SHP77 treated with DMSO at 0.1 percent for 48 hours (cell line): ENCODE data around the gene CYP26B1.

Experiments used
- DNase-seq: peaks from one replicate; lab custom pipeline; 2025; lab: John Stamatoyannopoulos, UW

The CYP26B1 gene

GRCh38 chr2:72154386-72154975, 6.8 kb upstream of the CYP26B1 start:
- no peak for DNase-seq

- DNase-seq: no peak
Observed at GRCh38 chr2:72153924-72154323, 6.3 kb upstream of the CYP26B1 start.

- DNase-seq: no peak
Observed at GRCh38 chr2:72153026-72153791, 5.5 kb upstream of the CYP26B1 start.

GRCh38 chr2:72150861-72151356, 3.2 kb upstream of the CYP26B1 start:
- no peak for DNase-seq

- peak; percentile 45 for DNase-seq
Observed at GRCh38 chr2:72150157-72150860, 2.6 kb upstream of the CYP26B1 start.

GRCh38 chr2:72149556-72150156, 2.0 kb upstream of the CYP26B1 start:
- DNase-seq: no peak

GRCh38 chr2:72148837-72149555, 1.3 kb upstream of the CYP26B1 start:
- DNase-seq: no peak

GRCh38 chr2:72148003-72148836, 558 bp upstream of the CYP26B1 start:
- no peak for DNase-seq

GRCh38 chr2:72146347-72147302, 1.0 kb downstream of the CYP26B1 start:
- no peak for DNase-seq

GRCh38 chr2:72145658-72146329, 1.9 kb downstream of the CYP26B1 start:
- no peak for DNase-seq

- no peak for DNase-seq
Observed at GRCh38 chr2:72145289-72145657, 2.4 kb downstream of the CYP26B1 start.

GRCh38 chr2:72144632-72145288, 2.9 kb downstream of the CYP26B1 start:
- DNase-seq: no peak

GRCh38 chr2:72144274-72144631, 3.4 kb downstream of the CYP26B1 start:
- no peak for DNase-seq

GRCh38 chr2:72143441-72144273, 4.0 kb downstream of the CYP26B1 start:
- DNase-seq: no peak

- DNase-seq: no peak
Observed at GRCh38 chr2:72142570-72143440, 4.9 kb downstream of the CYP26B1 start.

- DNase-seq: no peak
Observed at GRCh38 chr2:72141881-72142451, 5.7 kb downstream of the CYP26B1 start.
